ENCODE results near the gene ZNF548.

The ZNF548 gene

DNA sequence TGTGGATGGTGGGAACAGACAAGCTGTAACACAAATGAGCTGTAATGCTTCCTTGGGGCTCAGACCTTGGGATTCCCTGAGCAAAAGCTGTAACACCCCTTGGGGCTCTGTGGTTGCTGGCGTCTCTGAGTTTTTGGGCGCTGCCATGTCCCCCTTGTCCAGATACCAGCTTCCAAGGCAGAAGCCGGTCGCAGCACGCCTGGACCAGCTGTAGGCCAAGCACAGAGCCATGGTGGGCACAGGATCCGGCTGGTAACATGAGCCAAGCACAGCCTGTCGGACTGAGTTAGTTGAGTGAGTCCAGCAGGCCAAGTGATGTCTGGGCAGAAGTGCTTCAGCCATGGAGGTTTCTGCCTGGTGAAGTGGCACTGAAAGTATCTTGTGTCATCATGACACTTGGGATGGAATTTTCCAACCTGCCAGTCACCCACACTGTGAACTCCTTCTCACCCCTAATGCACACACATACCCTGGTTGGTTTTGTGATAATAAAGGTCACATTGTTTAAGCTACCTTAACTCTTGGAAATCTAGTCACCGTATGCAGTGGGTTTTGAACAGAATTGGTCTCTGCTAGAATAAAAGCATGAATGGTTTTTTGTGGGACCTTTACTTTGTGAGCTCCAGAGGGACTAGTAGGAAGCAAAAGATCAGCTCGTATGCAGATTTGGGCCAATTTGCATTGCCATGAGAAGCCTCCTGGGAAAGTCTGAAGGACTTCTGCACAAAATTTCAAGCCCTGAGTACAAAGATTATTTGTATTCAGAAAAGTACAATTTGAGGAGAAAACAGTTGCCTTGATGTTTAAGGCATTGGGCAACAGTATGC is 14.3 kb downstream of the ZNF548 start:
- DNase-seq: no peak

DNA sequence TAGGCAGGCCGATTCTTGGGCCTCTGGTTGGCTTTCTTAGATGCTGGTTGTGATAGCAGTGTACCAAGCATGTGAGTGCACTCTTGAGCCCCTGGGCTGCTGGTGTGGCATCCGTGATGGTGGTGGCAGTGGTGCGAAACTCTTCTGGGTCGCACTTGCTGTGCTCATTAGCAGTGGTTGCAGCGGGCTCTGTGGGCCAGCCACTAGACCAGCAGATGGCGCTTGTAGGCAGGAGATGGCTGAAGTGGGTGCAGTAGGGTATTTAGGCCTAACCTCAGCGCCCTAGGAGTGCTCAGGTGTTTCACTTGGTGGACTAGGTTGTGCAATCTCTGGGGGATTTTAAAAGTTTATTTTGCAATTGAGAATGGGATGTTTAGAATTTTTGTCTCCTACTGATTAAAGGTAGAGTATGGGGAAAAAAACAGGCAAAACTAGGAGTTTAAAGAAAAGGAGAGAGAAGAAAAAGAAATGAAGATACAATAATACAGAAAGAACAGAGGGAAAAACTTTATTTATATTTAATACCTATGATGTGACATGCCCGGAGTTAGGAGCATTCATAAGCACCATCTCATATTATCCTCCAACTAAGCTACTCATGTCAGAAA is 17.0 kb downstream of the ZNF548 start:
- peak; percentile 57 for DNase-seq

DNA sequence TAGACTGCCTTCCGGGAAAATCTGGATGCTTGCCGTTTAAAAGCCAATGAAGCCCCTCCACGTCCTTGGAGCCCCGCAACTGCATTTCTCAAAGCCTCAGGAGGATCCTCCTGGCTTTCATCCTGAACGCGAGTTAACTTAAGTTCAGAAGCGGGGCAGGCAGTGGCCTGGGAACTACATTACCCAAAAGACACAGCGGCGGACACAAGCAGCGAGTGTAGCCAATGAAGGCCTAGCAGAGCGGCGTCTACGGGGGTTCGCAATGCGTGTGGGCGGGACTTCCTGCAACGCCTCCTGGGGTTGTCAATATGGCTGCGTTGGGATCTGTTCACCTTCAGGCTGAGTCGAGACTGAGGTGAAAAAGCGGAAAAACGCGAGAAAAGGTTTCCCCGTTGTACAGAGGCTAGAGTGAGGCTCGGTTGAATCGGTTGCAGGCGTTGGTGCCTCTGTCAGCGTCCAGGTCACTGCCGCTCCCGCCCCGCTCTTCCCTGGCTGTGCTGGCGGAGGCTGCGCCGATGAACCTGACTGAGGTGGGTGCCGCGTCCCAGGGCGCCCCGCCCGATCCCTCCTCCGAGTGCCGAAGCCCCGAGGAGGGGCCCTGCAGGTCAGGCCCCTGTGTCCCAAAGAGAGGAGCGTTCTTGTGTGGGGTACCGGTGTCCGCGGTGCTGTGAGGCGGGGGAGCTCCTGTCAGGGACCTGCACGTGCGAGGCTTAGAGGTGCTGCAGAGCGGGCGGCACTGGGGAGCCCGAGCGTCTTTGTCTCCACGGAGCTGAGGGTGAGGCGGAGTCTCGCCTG is 21.4 kb downstream of the ZNF548 start, which contains the start of gene ZNF17:
Gene ZNF17, plus strand, starts transcription at position 285 of the 795 bp plus-strand sequence. CDS start 2,455 bp downstream, outside the sequence.
- peak; percentile 94 for DNase-seq

DNA sequence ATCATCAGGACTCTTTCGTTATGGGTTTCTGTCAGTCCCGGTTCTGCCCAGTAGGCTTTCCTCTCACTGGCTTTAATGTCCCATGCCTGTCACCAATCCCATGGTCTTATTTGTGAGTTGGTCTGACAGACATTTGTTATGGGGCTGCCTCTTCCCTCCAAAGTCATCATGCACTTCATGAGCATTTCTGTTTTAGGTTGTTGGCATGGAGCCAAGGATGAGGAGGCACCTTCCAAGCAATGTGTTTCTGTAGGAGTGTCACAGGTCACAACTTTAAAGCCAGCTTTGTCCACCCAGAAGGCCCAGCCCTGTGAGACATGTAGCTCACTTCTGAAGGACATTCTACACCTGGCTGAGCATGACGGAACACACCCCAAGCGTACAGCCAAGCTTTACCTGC is 29.8 kb downstream of the ZNF548 start:
- no peak for DNase-seq

DNA sequence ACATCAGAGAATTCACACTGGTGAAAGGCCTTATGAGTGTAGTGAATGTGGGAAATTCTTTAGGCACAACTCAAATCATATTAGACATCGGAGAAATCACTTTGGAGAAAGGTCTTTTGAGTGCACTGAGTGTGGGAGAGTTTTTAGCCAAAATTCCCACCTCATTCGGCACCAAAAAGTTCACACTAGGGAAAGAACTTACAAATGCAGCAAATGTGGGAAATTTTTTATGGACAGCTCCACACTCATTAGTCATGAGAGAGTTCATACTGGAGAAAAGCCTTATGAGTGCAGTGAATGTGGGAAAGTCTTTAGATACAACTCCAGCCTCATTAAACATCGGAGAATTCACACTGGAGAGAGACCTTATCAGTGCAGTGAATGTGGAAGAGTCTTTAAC is 31.4 kb downstream of the ZNF548 start:
- no peak for DNase-seq

DNA sequence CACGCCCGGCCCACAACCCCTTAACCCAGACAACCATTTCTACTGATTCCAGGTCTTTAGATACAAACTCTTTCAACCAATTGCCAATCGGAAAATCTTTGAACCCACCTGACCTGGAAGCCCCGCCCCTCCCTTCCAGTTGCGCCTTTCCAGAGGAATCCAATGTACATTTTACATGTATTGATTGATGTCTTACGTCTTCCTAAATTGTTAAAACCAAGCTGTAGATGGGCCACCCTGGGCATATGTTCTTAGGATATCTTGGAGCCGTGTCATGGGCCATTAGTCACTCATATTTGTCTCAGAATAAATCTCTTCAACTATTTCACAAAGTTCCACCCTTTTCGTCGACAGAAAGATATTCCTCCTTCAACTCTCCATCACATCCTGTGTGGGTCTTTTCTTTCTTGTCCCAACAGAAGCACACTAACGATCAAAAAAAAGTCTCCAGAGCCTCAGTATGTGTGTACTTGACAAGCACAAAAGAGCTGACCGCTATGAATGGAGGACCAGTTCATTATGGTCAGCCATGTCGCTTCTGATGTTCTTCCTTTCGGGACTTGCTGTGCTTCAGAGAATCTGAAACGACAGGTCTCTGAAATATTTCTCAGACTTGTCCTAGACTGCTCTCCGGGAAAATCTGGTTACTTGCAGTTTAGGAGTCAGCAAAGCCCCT is 44.9 kb downstream of the ZNF548 start:
- peak; percentile 72 for DNase-seq

DNA sequence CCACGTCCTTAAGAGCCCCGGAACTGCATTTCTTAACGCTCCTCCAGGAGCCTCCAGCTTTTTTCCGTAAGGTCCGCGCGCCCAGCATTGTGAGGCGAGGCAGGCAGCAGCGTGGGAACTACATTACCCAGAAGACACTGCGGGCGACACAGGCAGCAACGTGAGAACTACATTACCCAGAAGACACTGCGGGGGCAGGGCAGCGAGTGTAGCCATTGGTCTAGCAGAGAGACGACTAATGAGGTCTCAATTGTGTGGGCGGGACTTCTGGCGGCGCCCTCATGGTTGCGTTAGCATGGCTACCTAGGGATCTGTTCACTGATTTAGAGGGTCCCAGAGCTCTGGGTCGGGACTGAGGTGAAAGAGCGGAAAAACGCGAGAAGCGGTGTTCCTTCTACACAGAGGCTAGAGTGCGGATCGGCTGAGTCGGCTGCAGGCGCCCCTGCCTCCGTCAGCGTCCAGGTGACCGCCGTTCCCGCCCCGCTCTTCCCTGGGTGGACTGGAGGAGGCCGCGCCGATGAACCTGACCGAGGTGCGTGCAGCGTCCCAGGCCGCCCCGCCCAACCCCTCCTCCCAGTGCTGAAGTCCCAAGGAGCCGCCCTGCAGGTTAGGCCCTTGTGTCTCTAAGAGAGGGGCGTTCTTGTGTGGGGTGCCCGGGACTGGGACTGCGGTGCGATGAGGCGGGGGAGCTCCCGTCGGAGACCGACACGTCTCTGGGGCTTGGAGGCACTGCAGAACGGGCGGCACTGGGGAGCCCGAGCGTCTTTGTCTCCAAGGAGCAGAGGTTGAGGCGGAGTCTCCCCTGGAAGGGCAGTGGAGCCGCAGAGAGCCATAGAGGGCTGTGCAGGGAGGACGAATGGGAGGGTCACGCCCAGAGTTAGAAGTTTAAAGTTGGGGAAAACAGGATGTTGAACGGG is 45.7 kb downstream of the ZNF548 start, which contains the start of gene ZNF749:
Gene ZNF749, plus strand, starts transcription at position 264 of the 917 bp plus-strand sequence. Its CDS starts 254 bp downstream, at position 518.
- DNase-seq: peak; percentile 99

DNA sequence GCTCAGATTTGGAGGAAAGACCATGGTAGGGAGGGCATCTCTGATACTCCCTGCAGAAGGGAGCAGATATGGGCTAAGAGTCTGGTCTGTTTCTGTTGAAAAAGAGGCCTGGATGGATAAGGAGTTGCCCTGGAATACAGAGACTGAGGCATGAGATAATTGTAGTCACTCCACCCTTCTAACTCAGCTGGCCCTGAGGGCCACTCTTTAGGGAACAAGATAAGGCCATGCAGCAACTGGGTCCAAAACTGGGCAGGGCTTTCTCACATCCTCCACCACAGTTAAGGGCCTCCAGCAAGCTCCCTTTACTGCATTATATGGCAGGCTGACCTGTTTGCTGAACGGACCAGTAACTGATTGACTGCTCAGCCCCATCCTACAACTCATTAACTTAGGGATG is 46.8 kb downstream of the ZNF548 start:
- no peak for DNase-seq

DNA sequence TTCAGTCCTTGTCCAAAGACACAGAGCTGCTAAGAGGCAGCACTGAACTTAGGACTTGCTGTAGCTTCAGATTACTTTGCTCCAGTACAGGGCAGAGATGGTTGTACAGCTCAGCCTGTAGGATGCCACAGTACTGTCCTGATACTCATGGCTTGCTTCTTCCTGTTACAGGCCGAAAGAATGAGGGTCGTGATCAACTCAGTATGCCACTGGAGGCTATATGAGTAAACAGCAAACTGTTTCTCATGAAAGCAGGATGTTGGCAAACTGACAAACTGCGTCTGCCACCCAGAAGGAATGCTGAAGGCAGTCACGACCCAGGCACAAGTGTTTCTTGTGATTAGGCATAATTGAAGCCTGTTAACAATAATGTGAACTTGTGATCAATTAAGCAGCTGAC is 48.3 kb downstream of the ZNF548 start:
- no peak for DNase-seq

DNA sequence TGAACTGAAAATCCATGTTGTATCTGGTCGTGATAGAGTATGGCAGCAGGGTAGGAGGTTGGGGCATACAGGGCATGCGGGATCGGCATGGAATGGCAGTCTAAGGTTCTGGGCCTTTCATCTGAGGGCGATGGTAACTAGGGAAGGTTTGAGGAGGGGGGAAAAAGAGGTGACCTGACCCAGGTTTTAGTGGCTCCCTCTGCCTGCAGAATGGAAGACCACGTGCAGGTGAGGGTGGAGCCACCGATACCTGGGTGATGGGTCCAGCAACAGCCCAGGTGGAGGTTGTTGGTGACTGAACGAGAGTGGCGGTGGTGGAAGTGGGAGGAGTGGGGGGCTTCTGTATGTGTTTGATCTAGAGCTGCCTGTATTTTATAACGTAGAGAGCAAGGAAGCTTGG is 49.3 kb downstream of the ZNF548 start:
- no peak for DNase-seq

DNA sequence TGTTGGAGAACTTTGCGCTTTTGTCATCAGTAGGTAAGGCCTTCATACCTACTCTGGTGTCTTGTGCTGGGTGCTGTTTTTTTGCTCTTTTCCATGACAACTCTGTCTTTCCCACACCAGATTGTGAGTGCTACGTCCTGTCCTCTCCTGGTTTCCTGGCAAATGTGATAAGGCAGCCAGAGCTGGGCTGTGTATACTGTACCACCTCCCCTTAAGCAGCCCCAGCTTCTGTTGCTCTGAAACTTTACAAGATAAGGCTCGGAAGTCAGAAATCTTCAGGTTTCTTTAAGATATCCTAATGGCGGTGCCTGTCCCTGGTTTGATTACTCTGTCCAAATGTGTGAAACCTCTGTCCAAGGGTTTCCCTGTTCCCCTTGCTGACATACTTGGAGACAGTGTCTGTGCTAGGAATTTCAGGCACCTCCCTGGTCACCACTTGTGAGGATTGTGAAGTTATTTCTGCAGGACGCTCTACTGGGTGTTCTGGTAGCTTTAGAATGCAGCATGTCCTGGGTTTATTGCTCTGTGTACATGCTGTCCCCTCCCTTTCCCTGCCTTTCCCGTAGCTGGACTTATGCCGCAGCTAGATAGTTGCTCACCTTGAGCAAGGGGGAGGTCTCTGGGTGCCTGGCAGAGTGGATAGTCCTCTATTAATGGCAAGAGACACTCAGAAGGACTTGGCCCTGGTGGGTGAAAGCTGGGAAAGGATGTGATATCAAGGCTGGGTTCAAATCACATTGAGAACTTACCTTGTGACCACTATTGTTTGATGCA is 52.5 kb downstream of the ZNF548 start:
- no peak for DNase-seq

DNA sequence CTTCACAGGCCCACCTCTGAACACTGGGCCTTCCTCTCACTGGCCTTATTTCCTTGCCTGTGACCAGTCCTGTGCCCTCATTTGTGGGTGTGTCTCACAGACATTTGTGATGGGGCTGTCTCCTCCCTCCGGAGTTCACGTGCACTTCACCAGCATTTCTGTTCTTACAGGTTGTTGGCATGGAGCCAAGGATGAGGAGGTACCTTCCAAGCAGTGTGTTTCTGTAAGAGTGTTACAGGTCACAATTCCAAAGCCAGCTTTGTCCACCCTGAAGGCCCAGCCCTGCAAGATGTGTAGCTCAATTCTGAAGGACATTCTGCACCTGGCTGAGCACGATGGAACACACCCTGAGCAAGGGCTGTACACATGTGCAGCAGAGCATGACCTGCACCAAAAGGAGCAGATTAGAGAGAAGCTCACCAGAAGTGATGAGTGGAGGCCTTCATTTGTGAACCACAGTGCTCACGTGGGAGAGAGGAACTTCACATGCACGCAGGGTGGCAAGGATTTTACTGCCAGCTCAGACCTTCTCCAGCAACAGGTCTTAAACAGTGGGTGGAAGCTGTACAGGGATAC is 53.6 kb downstream of the ZNF548 start:
- no peak for DNase-seq

DNA sequence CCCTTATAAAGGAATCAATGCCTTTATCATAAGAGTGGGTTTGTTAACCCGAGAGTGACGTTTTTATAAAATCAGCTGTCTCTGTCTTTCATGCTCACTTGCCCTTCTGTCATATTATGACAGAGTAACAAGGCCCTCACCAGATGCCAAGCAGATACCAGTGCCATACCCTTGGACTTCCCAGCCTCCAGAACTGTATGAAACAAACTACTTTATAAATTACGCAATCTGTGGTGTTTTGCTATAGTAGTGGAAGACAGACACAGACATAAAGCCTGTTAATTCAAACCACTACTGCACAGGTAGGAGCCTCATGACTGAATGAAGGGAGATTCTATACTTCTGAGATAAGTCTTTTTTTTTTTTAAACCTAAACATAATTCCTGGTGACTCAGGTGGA is 62.7 kb downstream of the ZNF548 start:
- DNase-seq: no peak
